HEK293T (cell line): Measurements from ENCODE around the gene MUC4.
A peak's percentile ranks its signal among the peaks of the same experiment; 100 is the strongest.

Experiments
- CTCF ChIA-PET: fragments of 350-600 bp; formaldehyde crosslinking; extraction: SDS; loops from one replicate; lab custom pipeline; 2021; ENCODE audit warnings: antibody characterized with exemption, inconsistent platforms; lab: Yijun Ruan, JAX
- POLR2A ChIA-PET: fragments of 350-600 bp; formaldehyde crosslinking; extraction: SDS; loops from one replicate; lab custom pipeline; 2020; ENCODE audit warnings: antibody characterized with exemption, inconsistent platforms; lab: Yijun Ruan, JAX
- DNase-seq: peaks from one replicate; pipeline ENCODE4 v3.0.0; 2012; ENCODE audit warnings: mixed read lengths; ENCODE audit errors: extremely low spot score
- ARNT ChIP-seq: fragments of 450-650 bp; IDR thresholded peaks from 2 replicates; pipeline ENCODE4 v1.6.1; 2017; ENCODE audit warnings: mild to moderate bottlenecking
- BHLHE40 ChIP-seq: fragments of 450-650 bp; IDR thresholded peaks from 2 replicates; pipeline ENCODE4 v1.6.1; 2016; ENCODE audit warnings: mild to moderate bottlenecking, moderate library complexity, borderline replicate concordance
- CTBP1 ChIP-seq: fragments of 450-650 bp; IDR thresholded peaks from 2 replicates; pipeline ENCODE4 v1.6.1; 2016; ENCODE audit warnings: borderline replicate concordance
- ELF4 ChIP-seq: fragments of 450-650 bp; IDR thresholded peaks from 2 replicates; pipeline ENCODE4 v1.6.1; 2017; ENCODE audit warnings: antibody characterized with exemption
- FOXA1 ChIP-seq: fragments of 450-650 bp; IDR thresholded peaks from 2 replicates; pipeline ENCODE4 v1.6.1; 2016; ENCODE audit warnings: mild to moderate bottlenecking
- FOXK2 ChIP-seq: fragments of 450-650 bp; IDR thresholded peaks from 2 replicates; pipeline ENCODE4 v1.6.1; 2016; ENCODE audit warnings: mild to moderate bottlenecking
- FOXM1 ChIP-seq: fragments of 450-650 bp; IDR thresholded peaks from 2 replicates; pipeline ENCODE4 v1.6.1; 2017; ENCODE audit warnings: mild to moderate bottlenecking, borderline replicate concordance
- HDGF ChIP-seq: fragments of 450-650 bp; IDR thresholded peaks from 2 replicates; pipeline ENCODE4 v1.6.1; 2017; ENCODE audit warnings: antibody characterized with exemption, borderline replicate concordance
- L3MBTL2 ChIP-seq: fragments of 450-650 bp; conservative IDR thresholded peaks from 2 replicates; pipeline ENCODE4 v1.6.1; 2016; ENCODE audit warnings: mild to moderate bottlenecking
- LEF1 ChIP-seq: fragments of 450-650 bp; IDR thresholded peaks from 2 replicates; pipeline ENCODE4 v1.6.1; 2017; ENCODE audit warnings: mild to moderate bottlenecking, borderline replicate concordance
- NFRKB ChIP-seq: fragments of 450-650 bp; IDR thresholded peaks from 2 replicates; pipeline ENCODE4 v1.6.1; 2016; ENCODE audit warnings: mild to moderate bottlenecking, moderate library complexity
- SP1 ChIP-seq: fragments of 450-650 bp; IDR thresholded peaks from 2 replicates; pipeline ENCODE4 v1.6.1; 2017
- SUZ12 ChIP-seq: fragments of 450-650 bp; IDR thresholded peaks from 2 replicates; pipeline ENCODE4 v1.6.1; 2016; ENCODE audit warnings: mild to moderate bottlenecking
- TARDBP ChIP-seq: fragments of 450-650 bp; IDR thresholded peaks from 2 replicates; pipeline ENCODE4 v1.6.1; 2016
- ZNF384 ChIP-seq: fragments of 450-650 bp; IDR thresholded peaks from 2 replicates; pipeline ENCODE4 v1.6.1; 2016
- TF ChIP-seq, protein P1 (sequence below): fragments of 450-650 bp; IDR thresholded peaks from 2 replicates; pipeline ENCODE4 v1.6.1; 2016

The MUC4 gene

GRCh38 chr3:195811756-195812155, at the start of gene MUC4:
MUC4 (minus strand) TSS chr3:195811929; CDS start chr3:195811817, 112 bp downstream.
- no peak for DNase-seq
- TF ChIP-seq SP1 (no peak), SUZ12 (no peak), HDGF (no peak)
- CTCF ChIA-PET = no interaction called here
- POLR2A ChIA-PET = no interaction called here

GRCh38 chr3:195860456-195860855, 48.7 kb upstream of the MUC4 start:
- ChIA-PET POLR2A (no interaction called here), CTCF (interaction anchor here (1.9 kb wide), 1 partner anchor 34 kb away, joined by 5 read pairs; no protein-coding TSS in a partner anchor)
- DNase-seq = no peak
- TF ChIP-seq, protein P1, sequence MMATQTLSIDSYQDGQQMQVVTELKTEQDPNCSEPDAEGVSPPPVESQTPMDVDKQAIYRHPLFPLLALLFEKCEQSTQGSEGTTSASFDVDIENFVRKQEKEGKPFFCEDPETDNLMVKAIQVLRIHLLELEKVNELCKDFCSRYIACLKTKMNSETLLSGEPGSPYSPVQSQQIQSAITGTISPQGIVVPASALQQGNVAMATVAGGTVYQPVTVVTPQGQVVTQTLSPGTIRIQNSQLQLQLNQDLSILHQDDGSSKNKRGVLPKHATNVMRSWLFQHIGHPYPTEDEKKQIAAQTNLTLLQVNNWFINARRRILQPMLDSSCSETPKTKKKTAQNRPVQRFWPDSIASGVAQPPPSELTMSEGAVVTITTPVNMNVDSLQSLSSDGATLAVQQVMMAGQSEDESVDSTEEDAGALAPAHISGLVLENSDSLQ = no peak
- TF ChIP-seq BHLHE40 = no peak
- no peak for TF ChIP-seq FOXK2
- TF ChIP-seq HDGF = no peak
- no peak for TF ChIP-seq ARNT
- TF ChIP-seq ZNF384 = no peak
- no peak for TF ChIP-seq FOXA1
- no peak for TF ChIP-seq LEF1

DNA sequence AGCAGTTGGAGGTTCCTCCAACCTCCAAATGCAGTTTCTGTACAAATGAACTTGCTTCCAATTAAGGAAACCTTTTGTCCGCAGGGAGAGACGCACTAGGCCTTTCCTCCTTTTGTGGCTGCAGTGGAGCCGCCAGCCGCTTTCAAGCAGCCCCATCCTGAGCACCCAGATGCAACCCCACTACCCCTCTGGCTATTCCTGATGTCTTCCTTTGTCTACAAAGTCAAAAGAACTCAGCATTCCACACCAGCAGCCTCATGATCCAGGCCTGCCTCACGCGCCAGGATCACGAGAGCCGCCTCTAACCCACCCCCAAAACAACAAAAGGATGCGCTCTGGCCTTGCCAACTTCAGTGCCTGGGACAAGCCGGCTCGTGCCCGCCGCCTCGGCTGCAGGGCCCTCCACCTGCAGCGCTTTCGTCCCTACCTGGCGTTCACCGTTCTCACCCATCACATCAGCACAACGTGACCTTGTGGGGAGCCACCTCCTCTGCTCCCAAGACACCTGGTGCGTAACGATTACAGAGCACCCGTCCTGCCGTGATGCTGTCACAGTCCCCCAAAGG, 48.2 kb upstream of the MUC4 start:
- DNase-seq = no peak
- CTCF ChIA-PET = interaction anchor here (0.8 to 1.4 kb wide), 3 partner anchors 34 to 55 kb away, joined by 5 to 12 read pairs (median 10); no protein-coding TSS in a partner anchor
- TF ChIP-seq LEF1 (no peak), FOXK2 (no peak), ARNT (no peak), FOXM1 (no peak)
- POLR2A ChIA-PET = interaction anchor here (0.9 kb wide), 1 partner anchor 30 kb away, joined by 3 read pairs; no protein-coding TSS in a partner anchor

GRCh38 chr3:195859061-195859845, 47.5 kb upstream of the MUC4 start:
- POLR2A ChIA-PET = interaction anchor here (0.9 kb wide), 1 partner anchor 30 kb away, joined by 3 read pairs; no protein-coding TSS in a partner anchor
- DNase-seq = peak; percentile 65
- CTCF ChIA-PET = interaction anchor here (0.8 to 1.4 kb wide), 3 partner anchors 35 to 56 kb away, joined by 5 to 12 read pairs (median 10); no protein-coding TSS in a partner anchor

DNA sequence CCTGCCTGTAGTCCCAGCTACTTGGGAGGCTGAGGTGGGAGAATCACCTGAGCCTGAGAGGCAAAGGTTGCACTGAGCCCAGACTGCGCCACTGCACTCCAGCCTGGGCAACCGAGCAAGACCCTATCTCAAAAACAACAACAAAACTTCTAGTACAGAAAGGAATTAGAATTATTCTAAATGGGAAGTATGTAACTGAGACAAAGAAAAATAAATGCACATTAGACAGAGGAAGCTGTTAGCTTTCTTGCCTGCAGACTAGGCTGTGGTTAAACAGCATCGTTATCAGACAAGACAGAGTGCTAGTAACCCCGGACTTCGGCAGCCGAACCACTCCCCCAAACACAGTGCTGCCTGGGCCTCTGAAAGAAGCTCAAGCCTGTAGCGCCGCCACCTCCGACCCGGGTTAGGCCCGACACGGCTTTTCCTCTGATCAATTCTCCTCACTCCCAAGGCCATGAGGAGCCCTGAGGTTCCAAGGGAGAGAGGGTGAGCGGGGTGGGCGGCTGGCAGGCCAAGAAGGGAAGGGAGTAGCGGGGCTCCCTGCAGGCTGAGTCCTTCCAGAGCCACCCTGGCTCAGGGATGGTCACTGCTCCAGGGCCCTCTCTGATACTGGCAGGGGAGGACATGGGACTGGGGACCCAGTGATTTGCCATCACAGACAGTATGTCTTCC, 44.8 kb upstream of the MUC4 start:
- TF ChIP-seq FOXM1 = no peak
- TF ChIP-seq HDGF = no peak
- TF ChIP-seq LEF1 = no peak
- no peak for TF ChIP-seq FOXK2
- TF ChIP-seq ZNF384 = no peak
- TF ChIP-seq SUZ12 = no peak
- no peak for TF ChIP-seq ELF4
- TF ChIP-seq L3MBTL2 = no peak
- TF ChIP-seq BHLHE40 = no peak
- TF ChIP-seq TARDBP = no peak
- no peak for TF ChIP-seq FOXA1
- TF ChIP-seq ARNT = no peak
- no peak for TF ChIP-seq SP1
- TF ChIP-seq, protein P1 = no peak
- no peak for TF ChIP-seq NFRKB
- ChIA-PET CTCF (interaction anchor here (1.2 kb wide), 1 partner anchor 38 kb away, joined by 4 read pairs; no protein-coding TSS in a partner anchor), POLR2A (no interaction called here)
- no peak for DNase-seq

More at GRCh38 chr3:195859061-195859845, 47.5 kb upstream of the MUC4 start:
- TF ChIP-seq ELF4 (no peak), L3MBTL2 (no peak), HDGF (no peak), SP1 (no peak), FOXM1 (no peak), FOXA1 (no peak), ARNT (no peak), SUZ12 (no peak), FOXK2 (no peak), BHLHE40 (no peak), NFRKB (no peak), TARDBP (no peak), LEF1 (no peak), CTBP1 (no peak), ZNF384 (no peak)
- TF ChIP-seq, protein P1 = no peak
